Measurements from ENCODE around the gene ITGAD. TPM values are rescaled to one million over a fixed set of nuclear protein-coding genes. Genes with fewer than 3 reads are reported as not detected.

ITGAD gene
- total RNA-seq, 1 experiment from 2014 or later, result not detected

DNA sequence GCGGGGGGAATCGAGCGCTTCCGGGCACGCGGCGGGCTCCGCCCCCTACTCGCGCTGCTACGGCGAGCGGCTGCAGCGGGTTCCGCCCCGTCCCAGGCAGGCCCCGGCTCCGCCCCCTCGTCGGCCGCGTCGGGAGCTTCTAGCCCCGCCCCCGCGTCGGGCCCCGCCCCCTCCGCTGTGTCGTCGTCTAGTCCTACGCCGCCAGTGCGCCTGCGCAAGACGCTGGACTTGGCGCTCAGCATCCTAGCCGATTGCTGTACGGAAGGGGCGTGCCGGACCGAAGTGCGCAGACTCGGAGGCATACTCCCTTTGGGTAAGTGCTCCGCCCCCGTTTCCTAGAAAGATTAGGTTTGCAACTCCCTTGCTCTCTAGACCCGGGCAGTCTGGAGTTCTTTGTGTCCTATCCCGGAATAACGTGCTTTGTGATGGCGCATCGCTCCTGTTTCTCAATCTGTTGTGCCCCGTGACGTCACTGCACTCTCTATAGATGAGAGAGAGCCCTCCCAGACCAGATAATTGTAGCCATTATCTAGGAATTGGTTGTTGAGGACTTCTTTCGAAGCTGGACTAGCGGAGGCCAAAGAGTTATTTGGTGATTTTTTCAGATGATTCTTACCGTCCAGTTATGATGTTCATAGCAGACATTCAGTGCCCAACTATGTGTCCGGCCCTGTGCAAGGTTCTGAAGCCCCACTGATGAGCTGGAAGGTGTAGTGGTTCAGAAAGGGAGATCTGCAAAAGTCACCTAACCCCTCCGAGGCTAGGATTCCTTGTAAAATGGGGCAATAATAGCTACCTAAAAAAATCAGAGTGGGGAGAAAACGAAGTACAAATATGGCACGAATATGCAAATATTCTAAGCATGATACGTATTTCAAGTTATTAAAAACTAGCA is 66.8 kb downstream of the ITGAD start:
- POLR2A ChIA-PET (ENCODE audit: low non-redundant PET), result interaction anchor here (0.6 to 0.9 kb wide), 4 partner anchors 8 to 318 kb away, joined by 3 to 4 read pairs (median 4); partner anchors contain the start of gene FUS

DNA sequence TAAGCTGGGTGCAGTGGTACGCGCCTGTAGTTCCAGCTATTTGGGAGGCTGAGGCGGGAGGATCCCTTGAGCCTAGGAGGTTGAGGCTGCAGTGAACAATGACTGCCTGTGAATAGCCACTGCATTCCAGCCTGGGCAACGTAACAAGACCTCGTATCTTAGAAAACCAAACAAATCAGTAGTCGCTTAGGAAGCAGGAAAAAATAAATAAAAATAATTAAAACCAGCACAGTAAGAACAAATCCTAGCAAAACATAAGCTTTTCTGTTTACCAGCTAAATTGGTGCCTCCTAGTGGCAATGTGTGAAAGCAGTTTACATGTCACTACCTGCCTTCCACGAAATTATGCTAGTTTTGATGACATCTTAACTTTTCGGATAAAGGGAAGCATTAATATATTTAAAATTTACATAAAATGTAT is 67.5 kb downstream of the ITGAD start:
- BruUV-seq (replicated peaks), result TSS peak; percentile 82
- intact Hi-C loops (cut with micrococcal nuclease; ENCODE audit: unreplicated experiment), result no loop called here
- Histone ChIP-seq H3K27me3 (replicated peaks; ENCODE audit: insufficient read depth, low read depth, low read length, poor library complexity) (no peaks in the 10 kb centered on the region), H3K4me1 (ENCODE audit: insufficient read depth, low read length, poor library complexity, severe bottlenecking) (peaks cover 23% of the 10 kb centered on the region), H3K4me3 (ENCODE audit: low read depth, low read length, poor library complexity, severe bottlenecking) (peak overlapping the region; percentile 62), H3K36me3 (ENCODE audit: insufficient read depth, low read length, poor library complexity, severe bottlenecking) (no peaks in the 10 kb centered on the region), H3K27ac (ENCODE audit: low read depth, low read length, poor library complexity, severe bottlenecking) (peak overlapping the region; percentile 98), H3K9me3 (ENCODE audit: low read depth, low read length, poor library complexity, severe bottlenecking) (no peaks in the 10 kb centered on the region)
- POLR2A ChIA-PET (ENCODE audit: low non-redundant PET), result no interaction called here
- no peak for TF ChIP-seq EZH2 (IDR thresholded peaks at IDR 0.05; ENCODE audit: borderline replicate concordance, low read depth, low read length, poor library complexity, severe bottlenecking)
- TF ChIP-seq, protein P1, sequence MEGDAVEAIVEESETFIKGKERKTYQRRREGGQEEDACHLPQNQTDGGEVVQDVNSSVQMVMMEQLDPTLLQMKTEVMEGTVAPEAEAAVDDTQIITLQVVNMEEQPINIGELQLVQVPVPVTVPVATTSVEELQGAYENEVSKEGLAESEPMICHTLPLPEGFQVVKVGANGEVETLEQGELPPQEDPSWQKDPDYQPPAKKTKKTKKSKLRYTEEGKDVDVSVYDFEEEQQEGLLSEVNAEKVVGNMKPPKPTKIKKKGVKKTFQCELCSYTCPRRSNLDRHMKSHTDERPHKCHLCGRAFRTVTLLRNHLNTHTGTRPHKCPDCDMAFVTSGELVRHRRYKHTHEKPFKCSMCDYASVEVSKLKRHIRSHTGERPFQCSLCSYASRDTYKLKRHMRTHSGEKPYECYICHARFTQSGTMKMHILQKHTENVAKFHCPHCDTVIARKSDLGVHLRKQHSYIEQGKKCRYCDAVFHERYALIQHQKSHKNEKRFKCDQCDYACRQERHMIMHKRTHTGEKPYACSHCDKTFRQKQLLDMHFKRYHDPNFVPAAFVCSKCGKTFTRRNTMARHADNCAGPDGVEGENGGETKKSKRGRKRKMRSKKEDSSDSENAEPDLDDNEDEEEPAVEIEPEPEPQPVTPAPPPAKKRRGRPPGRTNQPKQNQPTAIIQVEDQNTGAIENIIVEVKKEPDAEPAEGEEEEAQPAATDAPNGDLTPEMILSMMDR (conservative IDR thresholded peaks at IDR 0.05; ENCODE audit: low read depth, low read length), result peak; percentile 71
- peak; percentile 64 for DNase-seq (ENCODE audit: low spot score)
- CTCF ChIA-PET, result interaction anchor here (0.5 to 1.0 kb wide), 3 partner anchors 9 to 252 kb away, joined by 3 to 5 read pairs (median 3); a partner anchor contains a TSS

More for the DNA sequence above, 66.8 kb downstream of the ITGAD start:
- no peaks in the 10 kb centered on the region for H3K36me3 ChIP-seq (ENCODE audit: insufficient read depth, low read length, poor library complexity, severe bottlenecking)
- peaks cover 29% of the 10 kb centered on the region for H3K4me1 ChIP-seq (ENCODE audit: insufficient read depth, low read length, poor library complexity, severe bottlenecking)
- H3K27me3 ChIP-seq (replicated peaks; ENCODE audit: insufficient read depth, low read depth, low read length, poor library complexity), result no peaks in the 10 kb centered on the region
- H3K4me3 ChIP-seq (ENCODE audit: low read depth, low read length, poor library complexity, severe bottlenecking), result peak overlapping the region; percentile 62
- CTCF ChIA-PET, result interaction anchor here (0.5 to 1.0 kb wide), 4 partner anchors 8 to 320 kb away, joined by 3 to 5 read pairs (median 4); a partner anchor contains a TSS
- BruUV-seq (replicated peaks), result no TSS peak
- TF ChIP-seq, protein P1 (conservative IDR thresholded peaks at IDR 0.05; ENCODE audit: low read depth, low read length), result no peak
- no peak for TF ChIP-seq EZH2 (IDR thresholded peaks at IDR 0.05; ENCODE audit: borderline replicate concordance, low read depth, low read length, poor library complexity, severe bottlenecking)
- H3K27ac ChIP-seq (ENCODE audit: low read depth, low read length, poor library complexity, severe bottlenecking), result peak overlapping the region; percentile 98
- no peaks in the 10 kb centered on the region for H3K9me3 ChIP-seq (ENCODE audit: low read depth, low read length, poor library complexity, severe bottlenecking)
- peak; percentile 99 for DNase-seq (ENCODE audit: low spot score)
- intact Hi-C loops (cut with micrococcal nuclease; ENCODE audit: unreplicated experiment), result loop anchor here (10.0 kb wide), 1 partner anchor 235 kb away; no protein-coding TSS in a partner anchor

DNA sequence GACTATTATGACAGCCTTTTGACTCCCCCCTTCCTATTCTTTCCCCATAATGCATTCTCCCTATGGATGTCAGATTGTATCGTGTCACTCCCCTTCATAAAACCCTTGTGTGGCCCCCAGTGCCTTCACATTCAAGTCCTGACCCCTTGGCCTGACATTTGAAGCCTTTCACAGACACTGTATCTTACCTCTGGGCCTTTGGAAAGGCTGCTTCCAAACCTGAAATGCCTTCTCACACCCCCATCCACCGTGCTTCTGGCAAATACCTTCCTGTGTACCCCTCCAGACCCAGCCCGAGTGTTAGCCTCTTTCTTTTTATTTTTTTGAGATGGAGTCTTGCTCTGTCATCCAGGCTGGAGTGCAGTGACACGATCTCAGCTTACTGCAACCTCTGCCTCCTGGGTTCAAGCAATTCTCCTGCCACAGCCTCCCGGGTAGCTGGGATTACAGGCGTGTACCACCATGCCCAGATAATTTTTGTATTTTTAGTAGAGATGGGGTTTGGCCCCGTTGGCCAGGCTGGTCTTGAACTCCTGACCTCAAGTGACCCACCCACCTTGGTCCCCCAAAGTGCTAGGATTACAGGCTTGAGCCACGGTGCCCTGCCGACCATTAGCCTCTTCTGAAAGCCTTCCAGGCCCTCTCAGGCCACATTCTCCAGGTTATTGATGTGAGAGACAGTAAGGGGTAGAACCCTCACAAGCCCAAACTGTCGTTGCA is 68.2 kb downstream of the ITGAD start:
- H3K36me3 ChIP-seq (ENCODE audit: insufficient read depth, low read length, poor library complexity, severe bottlenecking), result no peaks in the 10 kb centered on the region
- H3K9me3 ChIP-seq (ENCODE audit: low read depth, low read length, poor library complexity, severe bottlenecking), result no peaks in the 10 kb centered on the region
- CTCF ChIA-PET, result interaction anchor here (0.6 to 1.0 kb wide), 3 partner anchors 10 to 252 kb away, joined by 3 to 5 read pairs (median 4); partner anchors contain the start of gene TGFB1I1
- no peak overlapping the region for H3K27ac ChIP-seq (ENCODE audit: low read depth, low read length, poor library complexity, severe bottlenecking)
- no peak overlapping the region for H3K4me3 ChIP-seq (ENCODE audit: low read depth, low read length, poor library complexity, severe bottlenecking)
- intact Hi-C loops (cut with micrococcal nuclease; ENCODE audit: unreplicated experiment), result no loop called here
- POLR2A ChIA-PET (ENCODE audit: low non-redundant PET), result no interaction called here
- no peak for TF ChIP-seq EZH2 (IDR thresholded peaks at IDR 0.05; ENCODE audit: borderline replicate concordance, low read depth, low read length, poor library complexity, severe bottlenecking)
- TF ChIP-seq, protein P1 (conservative IDR thresholded peaks at IDR 0.05; ENCODE audit: low read depth, low read length), result no peak
- no peaks in the 10 kb centered on the region for H3K27me3 ChIP-seq (replicated peaks; ENCODE audit: insufficient read depth, low read depth, low read length, poor library complexity)
- peaks cover 17% of the 10 kb centered on the region for H3K4me1 ChIP-seq (ENCODE audit: insufficient read depth, low read length, poor library complexity, severe bottlenecking)
- DNase-seq (ENCODE audit: low spot score), result no peak
- BruUV-seq (replicated peaks), result no TSS peak

Data from A673 (cell line).